Measurements from ENCODE around the gene ENTPD5. TPM values are rescaled to one million over a fixed set of nuclear protein-coding genes. Genes with fewer than 3 reads are reported as not detected.
"Not testable (repeated sequence)": the region's sequence is repeated elsewhere in the genome, so short reads cannot be mapped to it uniquely, and the experiment has no call there.

ENTPD5 gene
- polyA plus RNA-seq, 1 donor from 2014 or later = 5.7 TPM

DNA sequence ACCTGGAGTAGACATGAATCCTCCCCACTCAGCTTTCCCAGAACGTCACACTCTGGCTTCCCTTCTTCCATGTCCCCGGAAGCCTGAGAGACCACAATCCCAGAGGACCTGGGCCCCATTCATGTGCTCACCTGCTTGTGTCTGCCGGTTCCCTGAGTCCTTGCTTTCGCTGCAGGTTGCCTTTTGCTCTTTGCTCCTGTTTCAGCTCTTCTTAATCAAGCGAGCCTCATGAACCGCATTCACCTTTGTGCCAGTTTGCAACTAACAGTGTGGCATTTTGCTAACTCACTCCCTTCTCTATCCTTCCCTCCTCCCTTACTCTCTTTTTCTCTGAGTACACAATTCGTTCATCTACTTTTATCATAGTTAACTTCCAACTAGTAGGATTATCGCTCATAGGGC, 23.1 kb downstream of the ENTPD5 start:
- no peaks in the 10 kb centered on the region for H3K27me3 ChIP-seq (ENCODE audit: insufficient read depth, low read depth, low read length)
- H3K27ac ChIP-seq (ENCODE audit: low read length) = no peak overlapping the region
- H3K36me3 ChIP-seq (ENCODE audit: insufficient read depth, low read length) = no peaks in the 10 kb centered on the region
- no peak overlapping the region for H2AFZ ChIP-seq (ENCODE audit: low read depth, low read length)
- no peak overlapping the region for H3K4me3 ChIP-seq (ENCODE audit: low read length)
- no peaks in the 10 kb centered on the region for H3K9me2 ChIP-seq (ENCODE audit: insufficient read depth, low read length)
- H3K9me3 ChIP-seq (ENCODE audit: low read length) = no peaks in the 10 kb centered on the region
- no peaks in the 10 kb centered on the region for H3F3A ChIP-seq (ENCODE audit: insufficient read depth, low read length, poor library complexity, severe bottlenecking)
- no peak overlapping the region for H3K9ac ChIP-seq (ENCODE audit: low read length)
- H3K79me2 ChIP-seq (replicated peaks; ENCODE audit: insufficient read depth, low read length) = no peaks in the 10 kb centered on the region
- no peaks in the 10 kb centered on the region for H4K20me1 ChIP-seq (ENCODE audit: insufficient read depth)
- H3K4me2 ChIP-seq (ENCODE audit: low read length) = no peak overlapping the region
- TF ChIP-seq SMC3 (conservative IDR thresholded peaks at IDR 0.05; ENCODE audit: poor library complexity) = no peak
- TF ChIP-seq, protein P1, sequence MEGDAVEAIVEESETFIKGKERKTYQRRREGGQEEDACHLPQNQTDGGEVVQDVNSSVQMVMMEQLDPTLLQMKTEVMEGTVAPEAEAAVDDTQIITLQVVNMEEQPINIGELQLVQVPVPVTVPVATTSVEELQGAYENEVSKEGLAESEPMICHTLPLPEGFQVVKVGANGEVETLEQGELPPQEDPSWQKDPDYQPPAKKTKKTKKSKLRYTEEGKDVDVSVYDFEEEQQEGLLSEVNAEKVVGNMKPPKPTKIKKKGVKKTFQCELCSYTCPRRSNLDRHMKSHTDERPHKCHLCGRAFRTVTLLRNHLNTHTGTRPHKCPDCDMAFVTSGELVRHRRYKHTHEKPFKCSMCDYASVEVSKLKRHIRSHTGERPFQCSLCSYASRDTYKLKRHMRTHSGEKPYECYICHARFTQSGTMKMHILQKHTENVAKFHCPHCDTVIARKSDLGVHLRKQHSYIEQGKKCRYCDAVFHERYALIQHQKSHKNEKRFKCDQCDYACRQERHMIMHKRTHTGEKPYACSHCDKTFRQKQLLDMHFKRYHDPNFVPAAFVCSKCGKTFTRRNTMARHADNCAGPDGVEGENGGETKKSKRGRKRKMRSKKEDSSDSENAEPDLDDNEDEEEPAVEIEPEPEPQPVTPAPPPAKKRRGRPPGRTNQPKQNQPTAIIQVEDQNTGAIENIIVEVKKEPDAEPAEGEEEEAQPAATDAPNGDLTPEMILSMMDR (IDR thresholded peaks at IDR 0.05; ENCODE audit: poor library complexity, severe bottlenecking) = no peak
- TF ChIP-seq, protein P2, sequence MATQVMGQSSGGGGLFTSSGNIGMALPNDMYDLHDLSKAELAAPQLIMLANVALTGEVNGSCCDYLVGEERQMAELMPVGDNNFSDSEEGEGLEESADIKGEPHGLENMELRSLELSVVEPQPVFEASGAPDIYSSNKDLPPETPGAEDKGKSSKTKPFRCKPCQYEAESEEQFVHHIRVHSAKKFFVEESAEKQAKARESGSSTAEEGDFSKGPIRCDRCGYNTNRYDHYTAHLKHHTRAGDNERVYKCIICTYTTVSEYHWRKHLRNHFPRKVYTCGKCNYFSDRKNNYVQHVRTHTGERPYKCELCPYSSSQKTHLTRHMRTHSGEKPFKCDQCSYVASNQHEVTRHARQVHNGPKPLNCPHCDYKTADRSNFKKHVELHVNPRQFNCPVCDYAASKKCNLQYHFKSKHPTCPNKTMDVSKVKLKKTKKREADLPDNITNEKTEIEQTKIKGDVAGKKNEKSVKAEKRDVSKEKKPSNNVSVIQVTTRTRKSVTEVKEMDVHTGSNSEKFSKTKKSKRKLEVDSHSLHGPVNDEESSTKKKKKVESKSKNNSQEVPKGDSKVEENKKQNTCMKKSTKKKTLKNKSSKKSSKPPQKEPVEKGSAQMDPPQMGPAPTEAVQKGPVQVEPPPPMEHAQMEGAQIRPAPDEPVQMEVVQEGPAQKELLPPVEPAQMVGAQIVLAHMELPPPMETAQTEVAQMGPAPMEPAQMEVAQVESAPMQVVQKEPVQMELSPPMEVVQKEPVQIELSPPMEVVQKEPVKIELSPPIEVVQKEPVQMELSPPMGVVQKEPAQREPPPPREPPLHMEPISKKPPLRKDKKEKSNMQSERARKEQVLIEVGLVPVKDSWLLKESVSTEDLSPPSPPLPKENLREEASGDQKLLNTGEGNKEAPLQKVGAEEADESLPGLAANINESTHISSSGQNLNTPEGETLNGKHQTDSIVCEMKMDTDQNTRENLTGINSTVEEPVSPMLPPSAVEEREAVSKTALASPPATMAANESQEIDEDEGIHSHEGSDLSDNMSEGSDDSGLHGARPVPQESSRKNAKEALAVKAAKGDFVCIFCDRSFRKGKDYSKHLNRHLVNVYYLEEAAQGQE (IDR thresholded peaks at IDR 0.05; ENCODE audit: borderline replicate concordance) = no peak

DNA sequence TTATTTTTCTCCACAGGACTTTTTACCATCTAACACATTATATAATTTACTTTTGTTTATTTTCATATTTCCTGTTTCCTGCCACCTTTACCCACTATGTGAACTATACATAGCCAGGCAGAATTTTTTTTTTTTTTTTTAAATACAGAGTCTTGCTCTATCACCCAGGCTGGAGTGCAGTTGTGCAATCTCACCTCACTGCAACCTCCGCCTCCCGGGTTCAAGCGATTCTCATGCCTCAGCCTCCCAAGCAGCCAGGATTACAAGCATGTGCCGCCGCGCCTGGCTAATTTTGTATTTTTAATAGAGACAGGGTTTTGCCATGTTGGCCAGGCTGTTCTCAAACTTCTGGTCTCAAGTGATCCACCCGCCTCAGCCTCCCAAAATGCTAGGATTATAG, 24.2 kb downstream of the ENTPD5 start:
- not testable (repeated sequence) for H3K27ac ChIP-seq (ENCODE audit: low read length); H3K9me2 ChIP-seq (ENCODE audit: insufficient read depth, low read length); H3F3A ChIP-seq (ENCODE audit: insufficient read depth, low read length, poor library complexity, severe bottlenecking); H3K79me2 ChIP-seq (replicated peaks; ENCODE audit: insufficient read depth, low read length); H3K36me3 ChIP-seq (ENCODE audit: insufficient read depth, low read length); H3K4me2 ChIP-seq (ENCODE audit: low read length); H3K9ac ChIP-seq (ENCODE audit: low read length); H3K27me3 ChIP-seq (ENCODE audit: insufficient read depth, low read depth, low read length); H3K9me3 ChIP-seq (ENCODE audit: low read length); H3K4me3 ChIP-seq (ENCODE audit: low read length); H4K20me1 ChIP-seq (ENCODE audit: insufficient read depth); H2AFZ ChIP-seq (ENCODE audit: low read depth, low read length)

DNA sequence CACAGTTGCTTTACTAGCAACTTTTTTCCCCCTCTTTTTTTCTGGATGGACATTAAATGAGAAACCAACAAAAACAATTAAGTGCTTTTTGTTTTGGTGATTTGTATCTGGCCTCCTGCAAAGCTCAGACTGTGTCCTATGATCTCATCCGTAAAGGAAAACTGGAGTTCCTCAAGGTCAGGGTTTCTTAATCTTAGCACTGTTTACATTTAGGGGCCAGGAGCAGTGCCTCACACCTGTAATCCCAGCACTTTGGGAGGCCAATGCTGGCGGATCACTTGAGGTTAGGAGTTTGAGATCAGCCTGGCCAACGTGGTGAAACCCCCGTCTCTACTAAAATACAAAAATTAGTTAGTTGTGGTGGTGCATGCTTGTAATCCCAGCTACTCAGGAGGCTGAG, 28.0 kb downstream of the ENTPD5 start:
- H4K20me1 ChIP-seq (ENCODE audit: insufficient read depth) = no peaks in the 10 kb centered on the region
- no peaks in the 10 kb centered on the region for H3F3A ChIP-seq (ENCODE audit: insufficient read depth, low read length, poor library complexity, severe bottlenecking)
- H3K9ac ChIP-seq (ENCODE audit: low read length) = no peak overlapping the region
- no peaks in the 10 kb centered on the region for H3K36me3 ChIP-seq (ENCODE audit: insufficient read depth, low read length)
- H3K4me3 ChIP-seq (ENCODE audit: low read length) = no peak overlapping the region
- H3K27ac ChIP-seq (ENCODE audit: low read length) = no peak overlapping the region
- no peak overlapping the region for H2AFZ ChIP-seq (ENCODE audit: low read depth, low read length)
- H3K27me3 ChIP-seq (ENCODE audit: insufficient read depth, low read depth, low read length) = no peaks in the 10 kb centered on the region
- no peaks in the 10 kb centered on the region for H3K79me2 ChIP-seq (replicated peaks; ENCODE audit: insufficient read depth, low read length)
- no peaks in the 10 kb centered on the region for H3K9me3 ChIP-seq (ENCODE audit: low read length)
- H3K9me2 ChIP-seq (ENCODE audit: insufficient read depth, low read length) = no peaks in the 10 kb centered on the region
- TF ChIP-seq TAF1 (IDR thresholded peaks at IDR 0.05; ENCODE audit: low read depth) (no peak), MXI1 (conservative IDR thresholded peaks at IDR 0.05; ENCODE audit: poor library complexity, severe bottlenecking) (no peak), SMC3 (conservative IDR thresholded peaks at IDR 0.05; ENCODE audit: poor library complexity) (no peak), EZH2 (IDR thresholded peaks at IDR 0.05; ENCODE audit: borderline replicate concordance, insufficient read depth, low read length, poor library complexity, severe bottlenecking) (no peak), RAD21 (conservative IDR thresholded peaks at IDR 0.05) (no peak), EP300 (conservative IDR thresholded peaks at IDR 0.05; ENCODE audit: poor library complexity, severe bottlenecking) (no peak), POLR2AphosphoS5 (IDR thresholded peaks at IDR 0.05) (no peak)
- TF ChIP-seq, protein P2 (IDR thresholded peaks at IDR 0.05; ENCODE audit: borderline replicate concordance) = no peak
- TF ChIP-seq, protein P1 (IDR thresholded peaks at IDR 0.05; ENCODE audit: poor library complexity, severe bottlenecking) = no peak
- no peak overlapping the region for H3K4me2 ChIP-seq (ENCODE audit: low read length)
